WTC11 (cell line): Measurements from ENCODE around the gene ZNF566. TPM values are rescaled to one million over a fixed set of nuclear protein-coding genes. Genes with fewer than 3 reads are reported as not detected.
A peak's percentile ranks its signal among the peaks of the same experiment; 100 is the strongest.

Source experiments
- ATAC-seq: fragments of 200-7000 bp; cut with Tn5 transposase; 2 replicates; pipeline ENCODE4 v1.10.0; 2021; ENCODE audit warnings: mild to moderate bottlenecking, moderate library complexity
- CTCF ChIA-PET: fragments of 300-600 bp; sonication (Branson Sonifier 250); formaldehyde crosslinking; loops from one replicate; lab custom pipeline; 2021; ENCODE audit warnings: antibody characterized with exemption; lab: Charles Lee
- POLR2A ChIA-PET: fragments of 350-600 bp; sonication (Branson Sonifier 250); formaldehyde crosslinking; loops from one replicate; lab custom pipeline; 2021; ENCODE audit warnings: antibody characterized with exemption; lab: Charles Lee
- DNase-seq: peaks from one replicate; pipeline ENCODE4 v3.0.0; 2021; ENCODE audit warnings: low spot score
- H3K27ac Mint-ChIP-seq: 2 replicates; pipeline ENCODE4 v1.8.0; 2021; ENCODE audit warnings: mixed read lengths
- H3K27me3 Mint-ChIP-seq: 2 replicates; pipeline ENCODE4 v1.8.0; 2021; ENCODE audit warnings: low read depth, mild to moderate bottlenecking, moderate library complexity, mixed read lengths
- H3K36me3 Mint-ChIP-seq: 2 replicates; pipeline ENCODE4 v1.8.0; 2021; ENCODE audit warnings: mixed read lengths
- H3K4me1 Mint-ChIP-seq: 2 replicates; pipeline ENCODE4 v1.8.0; 2022; ENCODE audit warnings: mixed read lengths
- H3K4me3 Mint-ChIP-seq: 2 replicates; pipeline ENCODE4 v1.8.0; 2021; ENCODE audit warnings: mild to moderate bottlenecking, moderate library complexity, mixed read lengths
- H3K9me3 Mint-ChIP-seq: 2 replicates; pipeline ENCODE4 v1.8.0; 2021; ENCODE audit warnings: mixed read lengths
- AFF4 ChIP-seq: sonication (generic); formaldehyde crosslinking; IDR thresholded peaks from 2 replicates; pipeline ENCODE4 v1.8.1; 2023; ENCODE audit warnings: mild to moderate bottlenecking, missing genetic modification reagents, borderline replicate concordance
- CREB1 ChIP-seq: sonication (generic); formaldehyde crosslinking; IDR thresholded peaks from 2 replicates; pipeline ENCODE4 v1.8.0; 2023; ENCODE audit warnings: mild to moderate bottlenecking, missing genetic modification reagents
- ERG ChIP-seq: fragments of 250-450 bp; sonication (Bioruptor Pico); IDR thresholded peaks from 2 replicates; pipeline ENCODE4 v1.8.0; 2021; ENCODE audit warnings: mild to moderate bottlenecking
- ETV6 ChIP-seq: sonication (generic); formaldehyde crosslinking; IDR thresholded peaks from 2 replicates; pipeline ENCODE4 v1.8.1; 2022; ENCODE audit warnings: mild to moderate bottlenecking, missing genetic modification reagents
- FOXK1 ChIP-seq: sonication (generic); formaldehyde crosslinking; IDR thresholded peaks from 2 replicates; pipeline ENCODE4 v1.8.0; 2022; ENCODE audit warnings: mild to moderate bottlenecking, moderate library complexity, missing genetic modification reagents
- FOXP4 ChIP-seq: sonication (generic); formaldehyde crosslinking; IDR thresholded peaks from 2 replicates; pipeline ENCODE4 v1.8.0; 2022; ENCODE audit warnings: mild to moderate bottlenecking, missing genetic modification reagents
- GABPB1 ChIP-seq: sonication (generic); formaldehyde crosslinking; IDR thresholded peaks from 2 replicates; pipeline ENCODE4 v1.8.1; 2023; ENCODE audit warnings: mild to moderate bottlenecking, missing genetic modification reagents
- GRHL2 ChIP-seq: fragments of 250-450 bp; sonication (Bioruptor Pico); IDR thresholded peaks from 2 replicates; pipeline ENCODE4 v1.8.0; 2022; ENCODE audit warnings: mild to moderate bottlenecking, moderate library complexity; ENCODE audit not compliant: insufficient replicate concordance, severe bottlenecking
- JAZF1 ChIP-seq: fragments of 250-450 bp; sonication (Bioruptor Pico); IDR thresholded peaks from 2 replicates; pipeline ENCODE4 v1.9.0; 2021; ENCODE audit warnings: moderate library complexity, mild to moderate bottlenecking, inconsistent platforms
- NFATC4 ChIP-seq: fragments of 250-450 bp; sonication (Bioruptor Pico); IDR thresholded peaks from 2 replicates; pipeline ENCODE4 v1.9.0; 2021; ENCODE audit warnings: mild to moderate bottlenecking
- NFYB ChIP-seq: sonication (generic); formaldehyde crosslinking; conservative IDR thresholded peaks from 2 replicates; pipeline ENCODE4 v1.8.0; 2022; ENCODE audit warnings: low read depth, missing genetic modification reagents
- NR1H2 ChIP-seq: sonication (generic); formaldehyde crosslinking; IDR thresholded peaks from 2 replicates; pipeline ENCODE4 v1.9.0; 2021; ENCODE audit warnings: mild to moderate bottlenecking, moderate library complexity, missing genetic modification reagents
- PREB ChIP-seq: sonication (generic); formaldehyde crosslinking; IDR thresholded peaks from 2 replicates; pipeline ENCODE4 v1.8.1; 2022; ENCODE audit warnings: mild to moderate bottlenecking, missing genetic modification reagents, moderate library complexity, borderline replicate concordance
- SP1 ChIP-seq: sonication (generic); formaldehyde crosslinking; conservative IDR thresholded peaks from 2 replicates; pipeline ENCODE4 v1.8.1; 2022; ENCODE audit warnings: missing genetic modification reagents
- TP53 ChIP-seq: sonication (generic); formaldehyde crosslinking; IDR thresholded peaks from 2 replicates; pipeline ENCODE4 v1.8.1; 2023; ENCODE audit warnings: mild to moderate bottlenecking, missing genetic modification reagents
- ZNF396 ChIP-seq: fragments of 250-450 bp; sonication (Bioruptor Pico); IDR thresholded peaks from 2 replicates; pipeline ENCODE4 v1.8.0; 2021; ENCODE audit warnings: mild to moderate bottlenecking, moderate library complexity, borderline replicate concordance
- total RNA-seq: library from RNA; stranded (reverse); gene quantifications from 3 replicates; pipeline ENCODE4 v1.2.3, GENCODE V29; 2021
- TF ChIP-seq, protein P1 (sequence below): sonication (generic); formaldehyde crosslinking; IDR thresholded peaks from 2 replicates; pipeline ENCODE4 v1.8.1; 2023; ENCODE audit warnings: mild to moderate bottlenecking, missing genetic modification reagents, moderate library complexity
- TF ChIP-seq, protein P2 (sequence below): sonication (generic); formaldehyde crosslinking; IDR thresholded peaks from 2 replicates; pipeline ENCODE4 v1.8.0; 2022; ENCODE audit warnings: mild to moderate bottlenecking, missing genetic modification reagents

ZNF566 gene
- total RNA-seq, 1 experiment from 2014 or later, result 10.5 TPM

DNA sequence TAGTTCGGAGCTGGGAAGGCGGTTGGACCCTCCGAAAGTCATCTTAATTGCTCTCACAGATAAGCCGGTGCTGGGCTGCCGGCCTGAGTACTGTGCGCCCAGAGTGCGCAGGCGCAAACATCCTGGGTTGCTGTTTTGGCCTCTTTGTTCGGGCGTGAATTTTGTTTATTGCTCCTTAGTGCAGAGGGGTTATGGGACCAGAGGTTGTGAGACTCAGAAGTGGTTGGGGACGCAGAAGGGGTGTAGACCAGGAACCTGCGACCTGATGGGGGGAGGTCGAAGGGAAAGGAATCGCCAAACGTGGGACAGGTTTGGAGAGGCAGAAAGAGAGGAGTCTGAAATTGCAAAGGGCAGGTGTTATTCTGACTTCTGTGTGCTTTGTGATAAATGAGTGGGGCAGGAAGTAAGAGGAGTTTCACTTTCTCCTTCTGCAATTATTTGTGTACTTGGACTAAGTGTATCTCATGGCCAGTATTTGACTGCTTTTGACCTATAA, 607 bp upstream of the ZNF566 start:
- ChIA-PET POLR2A (interaction anchor here (0.5 to 1.7 kb wide), 14 partner anchors 13 to 360 kb away, joined by 3 to 16 read pairs (median 4); partner anchors contain the start of genes ZFP14, ZNF146, ZNF260 and ZNF529), CTCF (interaction anchor here (0.9 to 2.0 kb wide), 5 partner anchors 69 to 362 kb away, joined by 3 to 7 read pairs (median 5); partner anchors contain the start of gene ZFP14)
- DNase-seq (peak; percentile 86), ATAC-seq (peak; percentile 90)
- Mint-ChIP-seq H3K4me3 (peak overlapping the region; percentile 94), H3K27ac (peak overlapping the region; percentile 94), H3K27me3 (no peaks in the 10 kb centered on the region), H3K4me1 (peaks cover 11% of the 10 kb centered on the region), H3K36me3 (peaks cover 13% of the 10 kb centered on the region), H3K9me3 (peaks cover 15% of the 10 kb centered on the region)
- TF ChIP-seq FOXK1 (CRISPR knock-in tag) (0 out of 2 replicates have a peak, but pooled peaks have one; percentile 9), GRHL2 (no peak), PREB (CRISPR knock-in tag) (no peak), SP1 (CRISPR knock-in tag) (0 out of 2 replicates have a peak, but pooled peaks have one; percentile 0), NFYB (CRISPR knock-in tag) (no peak), NFATC4 (CRISPR knock-in tag) (no peak), CREB1 (no peak), AFF4 (CRISPR knock-in tag) (no peak), ZNF396 (CRISPR knock-in tag) (no peak), GABPB1 (CRISPR knock-in tag) (0 out of 2 replicates have a peak, but pooled peaks have one; percentile 46), JAZF1 (no peak), FOXP4 (no peak), NR1H2 (CRISPR knock-in tag) (no peak)
- TF ChIP-seq, protein P1, sequence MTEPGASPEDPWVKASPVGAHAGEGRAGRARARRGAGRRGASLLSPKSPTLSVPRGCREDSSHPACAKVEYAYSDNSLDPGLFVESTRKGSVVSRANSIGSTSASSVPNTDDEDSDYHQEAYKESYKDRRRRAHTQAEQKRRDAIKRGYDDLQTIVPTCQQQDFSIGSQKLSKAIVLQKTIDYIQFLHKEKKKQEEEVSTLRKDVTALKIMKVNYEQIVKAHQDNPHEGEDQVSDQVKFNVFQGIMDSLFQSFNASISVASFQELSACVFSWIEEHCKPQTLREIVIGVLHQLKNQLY (CRISPR knock-in tag), result no peak
- TF ChIP-seq, protein P2, sequence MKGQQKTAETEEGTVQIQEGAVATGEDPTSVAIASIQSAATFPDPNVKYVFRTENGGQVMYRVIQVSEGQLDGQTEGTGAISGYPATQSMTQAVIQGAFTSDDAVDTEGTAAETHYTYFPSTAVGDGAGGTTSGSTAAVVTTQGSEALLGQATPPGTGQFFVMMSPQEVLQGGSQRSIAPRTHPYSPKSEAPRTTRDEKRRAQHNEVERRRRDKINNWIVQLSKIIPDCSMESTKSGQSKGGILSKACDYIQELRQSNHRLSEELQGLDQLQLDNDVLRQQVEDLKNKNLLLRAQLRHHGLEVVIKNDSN (CRISPR knock-in tag), result no peak

DNA sequence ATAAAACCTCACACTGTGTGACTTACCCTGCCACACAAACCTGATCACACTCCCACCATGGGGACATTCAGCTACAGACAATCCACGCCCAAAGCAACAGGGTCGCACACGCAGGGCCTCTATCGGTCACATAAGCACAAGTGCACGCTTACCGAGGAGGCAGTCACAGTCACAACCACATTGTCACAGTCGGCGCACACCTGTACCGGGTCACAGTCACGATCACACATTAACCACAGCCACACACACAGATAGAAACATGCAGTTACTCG, 579 bp downstream of the ZNF566 start:
- Mint-ChIP-seq H3K9me3 (peaks cover 15% of the 10 kb centered on the region), H3K27ac (peak overlapping the region; percentile 94), H3K4me3 (peak overlapping the region; percentile 94), H3K27me3 (no peaks in the 10 kb centered on the region), H3K36me3 (peaks cover 17% of the 10 kb centered on the region), H3K4me1 (peaks cover 11% of the 10 kb centered on the region)
- TF ChIP-seq ERG (CRISPR knock-in tag) (no peak), ETV6 (CRISPR knock-in tag) (no peak), TP53 (peak; percentile 28; the same call in 1 of the 2 replicates)
- POLR2A ChIA-PET, result interaction anchor here (0.6 to 1.7 kb wide), 11 partner anchors 37 to 274 kb away, joined by 3 to 16 read pairs (median 4); partner anchors contain the start of genes ZFP14, ZNF146, ZNF260 and ZNF529
- CTCF ChIA-PET, result interaction anchor here (0.9 to 2.0 kb wide), 5 partner anchors 67 to 361 kb away, joined by 3 to 7 read pairs (median 5); partner anchors contain the start of gene ZFP14
- ATAC-seq (no peak), DNase-seq (no peak)
